ENCODE data around the gene PPP1R1B.
A peak's percentile ranks its signal among the peaks of the same experiment; 100 is the strongest.

Gene PPP1R1B

GRCh38 chr17:39618956-39619785, 7.6 kb upstream of the PPP1R1B start:
- ChIA-PET CTCF (interaction anchor here (0.8 to 9.5 kb wide), 12 partner anchors 9 to 388 kb away, joined by 3 to 166 read pairs (median 75); partner anchors contain the start of genes MIEN1, PNMT, STARD3 and TCAP), POLR2A (no interaction called here)

DNA sequence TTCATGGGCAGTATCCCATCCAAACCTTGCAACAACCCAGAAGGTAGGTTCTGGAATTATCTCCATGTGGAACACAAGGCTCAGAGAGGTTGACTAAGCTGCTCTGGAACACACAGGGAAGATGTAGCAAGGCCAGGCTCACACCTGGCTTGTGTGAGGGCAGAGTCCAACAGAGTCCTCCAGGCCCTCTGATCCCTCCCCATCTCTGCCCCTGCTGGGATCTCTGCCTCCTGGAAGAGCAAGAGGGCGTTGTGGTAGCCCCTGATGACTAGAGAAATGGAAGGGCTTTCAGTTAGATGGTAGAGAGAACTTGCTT, 7.0 kb upstream of the PPP1R1B start:
- POLR2A ChIA-PET, result no interaction called here
- CTCF ChIA-PET, result interaction anchor here (0.8 to 9.5 kb wide), 13 partner anchors 9 to 388 kb away, joined by 3 to 166 read pairs (median 57); partner anchors contain the start of genes MIEN1, PNMT, PSMD3 and STARD3
- TF ChIP-seq, protein P1, sequence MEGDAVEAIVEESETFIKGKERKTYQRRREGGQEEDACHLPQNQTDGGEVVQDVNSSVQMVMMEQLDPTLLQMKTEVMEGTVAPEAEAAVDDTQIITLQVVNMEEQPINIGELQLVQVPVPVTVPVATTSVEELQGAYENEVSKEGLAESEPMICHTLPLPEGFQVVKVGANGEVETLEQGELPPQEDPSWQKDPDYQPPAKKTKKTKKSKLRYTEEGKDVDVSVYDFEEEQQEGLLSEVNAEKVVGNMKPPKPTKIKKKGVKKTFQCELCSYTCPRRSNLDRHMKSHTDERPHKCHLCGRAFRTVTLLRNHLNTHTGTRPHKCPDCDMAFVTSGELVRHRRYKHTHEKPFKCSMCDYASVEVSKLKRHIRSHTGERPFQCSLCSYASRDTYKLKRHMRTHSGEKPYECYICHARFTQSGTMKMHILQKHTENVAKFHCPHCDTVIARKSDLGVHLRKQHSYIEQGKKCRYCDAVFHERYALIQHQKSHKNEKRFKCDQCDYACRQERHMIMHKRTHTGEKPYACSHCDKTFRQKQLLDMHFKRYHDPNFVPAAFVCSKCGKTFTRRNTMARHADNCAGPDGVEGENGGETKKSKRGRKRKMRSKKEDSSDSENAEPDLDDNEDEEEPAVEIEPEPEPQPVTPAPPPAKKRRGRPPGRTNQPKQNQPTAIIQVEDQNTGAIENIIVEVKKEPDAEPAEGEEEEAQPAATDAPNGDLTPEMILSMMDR (IDR thresholded peaks at IDR 0.05; ENCODE audit: control extremely low read depth, extremely low read depth, low read depth, missing control alignments), result no peak
- DNase-seq (ENCODE audit: extremely low spot score), result no peak

More at GRCh38 chr17:39618956-39619785, 7.6 kb upstream of the PPP1R1B start:
- no peak for DNase-seq (ENCODE audit: extremely low spot score)
- TF ChIP-seq, protein P1 (IDR thresholded peaks at IDR 0.05; ENCODE audit: control extremely low read depth, extremely low read depth, low read depth, missing control alignments), result no peak

GRCh38 chr17:39621523-39622379, 5.0 kb upstream of the PPP1R1B start:
- ChIA-PET POLR2A (interaction anchor here (0.8 kb wide), 1 partner anchor 359 kb away, joined by 3 read pairs; the partner anchor contains the start of gene PSMD3), CTCF (interaction anchor here (0.5 to 9.5 kb wide), 99 partner anchors 9 to 546 kb away, joined by 3 to 166 read pairs (median 4); partner anchors contain the start of genes ARL5C, CSF3, GRB7 and MIEN1)
- TF ChIP-seq, protein P1 (IDR thresholded peaks at IDR 0.05; ENCODE audit: control extremely low read depth, extremely low read depth, low read depth, missing control alignments), result peak; percentile 100
- DNase-seq (ENCODE audit: extremely low spot score), result peak; percentile 90

DNA sequence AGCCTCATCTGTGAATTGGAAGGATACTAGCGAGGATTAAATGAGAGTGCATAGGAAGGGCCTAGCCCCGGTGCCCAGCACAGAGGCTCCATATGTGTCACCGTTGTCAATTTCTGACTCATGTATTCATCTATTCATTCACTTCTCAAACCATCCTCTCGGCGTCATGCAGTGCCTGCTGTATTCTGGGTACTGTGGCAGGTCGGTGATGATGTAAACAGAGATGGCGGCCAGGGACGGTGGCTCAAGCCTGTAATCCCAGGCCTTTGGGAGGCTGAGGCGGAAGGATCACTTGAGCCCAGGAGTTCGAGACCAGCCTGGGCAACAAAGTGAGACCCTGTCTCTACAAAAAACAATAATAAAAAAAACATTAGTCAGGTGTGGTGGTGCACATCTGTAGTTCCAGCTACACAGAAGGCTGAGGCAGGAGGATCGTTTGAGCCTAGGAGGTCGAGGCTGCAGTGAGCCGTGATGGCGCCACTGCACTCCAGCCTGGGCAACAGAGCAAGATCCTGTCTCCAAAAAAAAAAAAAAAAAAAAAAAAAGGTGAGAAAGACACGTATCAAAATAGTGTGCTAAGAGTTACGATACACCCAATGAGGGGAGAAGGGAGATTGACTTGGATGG, 4.3 kb upstream of the PPP1R1B start:
- ChIA-PET POLR2A (no interaction called here), CTCF (interaction anchor here (0.6 to 9.5 kb wide), 66 partner anchors 9 to 416 kb away, joined by 3 to 166 read pairs (median 5); partner anchors contain the start of genes GRB7, MIEN1, PGAP3 and PNMT)
- TF ChIP-seq, protein P1 (IDR thresholded peaks at IDR 0.05; ENCODE audit: control extremely low read depth, extremely low read depth, low read depth, missing control alignments), result no peak
- no peak for DNase-seq (ENCODE audit: extremely low spot score)

GRCh38 chr17:39623356-39623950, 3.3 kb upstream of the PPP1R1B start:
- POLR2A ChIA-PET, result interaction anchor here (0.6 kb wide), 2 partner anchors 9 to 174 kb away, joined by 3 to 4 read pairs; no protein-coding TSS in a partner anchor
- CTCF ChIA-PET, result interaction anchor here (0.6 to 9.5 kb wide), 42 partner anchors 9 to 463 kb away, joined by 3 to 166 read pairs (median 4); partner anchors contain the start of genes MIEN1, PNMT, PSMD3 and STARD3

More at GRCh38 chr17:39623356-39623950, 3.3 kb upstream of the PPP1R1B start:
- TF ChIP-seq, protein P1 (IDR thresholded peaks at IDR 0.05; ENCODE audit: control extremely low read depth, extremely low read depth, low read depth, missing control alignments), result peak; percentile 94
- DNase-seq (ENCODE audit: extremely low spot score), result peak; percentile 84

Data from GM10248 (cell line).